HG03521 (cell line): ENCODE data around the gene MED29.

Experiments used
- ATAC-seq: cut with Tn5 transposase; IDR thresholded peaks from one replicate; pipeline ENCODE4 v1.9.1; 2021; ENCODE audit warnings: mild to moderate bottlenecking, moderate library complexity; ENCODE audit not compliant: unreplicated experiment

MED29 gene

GRCh38 chr19:39426170-39426569, 35.0 kb downstream of the MED29 start:
- no peak for ATAC-seq

GRCh38 chr19:39427707-39428106, 36.5 kb downstream of the MED29 start:
- no peak for ATAC-seq

- no peak for ATAC-seq
These were observed 37.3 kb downstream of the MED29 start for GRCh38 chr19:39428283-39429112.

GRCh38 chr19:39430675-39431593, 39.8 kb downstream of the MED29 start:
- ATAC-seq, result no peak

GRCh38 chr19:39432677-39433025, 41.5 kb downstream of the MED29 start:
- no peak for ATAC-seq

- no peak for ATAC-seq
These were observed 42.4 kb downstream of the MED29 start for GRCh38 chr19:39433480-39434079.

GRCh38 chr19:39434123-39435076, 43.2 kb downstream of the MED29 start:
- ATAC-seq, result no peak

- ATAC-seq, result peak; percentile 76
These were observed 44.5 kb downstream of the MED29 start, which contains the start of gene RPS16 for GRCh38 chr19:39435499-39436349. RPS16 (minus strand) TSS chr19:39435949; CDS start chr19:39435895, 54 bp downstream.

GRCh38 chr19:39436350-39436716, 45.2 kb downstream of the MED29 start:
- ATAC-seq, result no peak

GRCh38 chr19:39438270-39438934, 47.2 kb downstream of the MED29 start:
- ATAC-seq, result no peak

- ATAC-seq, result no peak
These were observed 53.5 kb downstream of the MED29 start for GRCh38 chr19:39444598-39445195.

GRCh38 chr19:39445196-39446111, 54.3 kb downstream of the MED29 start, which contains the start of gene SUPT5H:
SUPT5H (plus strand) TSS chr19:39445582; CDS start chr19:39445891, 309 bp downstream.
- peak; percentile 79 for ATAC-seq

GRCh38 chr19:39446365-39447084, 55.3 kb downstream of the MED29 start:
- ATAC-seq, result no peak

GRCh38 chr19:39448271-39448670, 57.1 kb downstream of the MED29 start:
- no peak for ATAC-seq

- ATAC-seq, result no peak
These were observed 58.1 kb downstream of the MED29 start for GRCh38 chr19:39449116-39449797.
